A673 (cell line): ENCODE measurements around the gene ADAMTS2. TPM values are rescaled to one million over a fixed set of nuclear protein-coding genes. Genes with fewer than 3 reads are reported as not detected.

Experiments
- BruUV-seq: library from RNA; stranded (reverse); fragments of 400-500 nt; replicated peaks from 2 replicates; lab custom pipeline; 2021; lab: Mats Ljungman, UMichigan
- CTCF ChIA-PET: fragments of 300-600 bp; sonication (Branson Sonifier 250); formaldehyde crosslinking; loops from one replicate; lab custom pipeline; 2022; ENCODE audit warnings: antibody characterized with exemption; lab: Charles Lee
- POLR2A ChIA-PET: fragments of 300-600 bp; sonication (Branson Sonifier 250); formaldehyde crosslinking; loops from one replicate; lab custom pipeline; 2022; ENCODE audit warnings: antibody characterized with exemption; ENCODE audit not compliant: low non-redundant PET; lab: Charles Lee
- DNase-seq: peaks from one replicate; pipeline ENCODE4 v3.0.0-alpha.2; 2015; ENCODE audit warnings: low spot score
- H3K27ac ChIP-seq: fragments of 200-600 bp; sonication (generic); 2 replicates; pipeline ENCODE4 v1.5.1; 2016; ENCODE audit warnings: mixed run types, low read depth, mild to moderate bottlenecking, mixed read lengths, antibody characterized with exemption, low read length; ENCODE audit not compliant: poor library complexity, severe bottlenecking
- H3K27me3 ChIP-seq: fragments of 200-600 bp; sonication (generic); replicated peaks from 2 replicates; pipeline ENCODE4 v1.6.1; 2017; ENCODE audit warnings: mixed run types, low read depth, mild to moderate bottlenecking, mixed read lengths, antibody characterized with exemption, low read length; ENCODE audit not compliant: insufficient read depth, poor library complexity
- H3K36me3 ChIP-seq: fragments of 200-600 bp; sonication (generic); 2 replicates; pipeline ENCODE4 v1.6.1; 2016; ENCODE audit warnings: mixed run types, mild to moderate bottlenecking, mixed read lengths, antibody characterized with exemption, low read length; ENCODE audit not compliant: insufficient read depth, poor library complexity, severe bottlenecking
- H3K4me1 ChIP-seq: fragments of 200-600 bp; sonication (generic); 2 replicates; pipeline ENCODE4 v1.6.1; 2017; ENCODE audit warnings: mixed run types, mild to moderate bottlenecking, mixed read lengths, antibody characterized with exemption, low read length; ENCODE audit not compliant: insufficient read depth, poor library complexity, severe bottlenecking
- H3K4me3 ChIP-seq: fragments of 200-600 bp; sonication (generic); 2 replicates; pipeline ENCODE4 v1.5.1; 2016; ENCODE audit warnings: low read depth, mixed run types, mild to moderate bottlenecking, mixed read lengths, low read length; ENCODE audit not compliant: poor library complexity, severe bottlenecking
- H3K9me3 ChIP-seq: fragments of 200-600 bp; sonication (generic); 2 replicates; pipeline ENCODE4 v1.6.1; 2016; ENCODE audit warnings: mixed run types, low read depth, mild to moderate bottlenecking, mixed read lengths, antibody characterized with exemption, low read length; ENCODE audit not compliant: poor library complexity, severe bottlenecking
- EZH2 ChIP-seq: fragments of 200-600 bp; sonication (generic); IDR thresholded peaks from 2 replicates; pipeline ENCODE4 v1.6.1; 2017; ENCODE audit warnings: borderline replicate concordance, low read depth, mild to moderate bottlenecking, mixed read lengths, antibody characterized with exemption, low read length; ENCODE audit not compliant: poor library complexity, severe bottlenecking
- intact Hi-C: fragments of 100-400 bp; cut with micrococcal nuclease; formaldehyde crosslinking; loops from one replicate; pipeline ENCODE4 v1.10.0; 2022; ENCODE audit not compliant: unreplicated experiment
- total RNA-seq: library from RNA; stranded (reverse); gene quantifications from 2 replicates; pipeline ENCODE4 v1.2.3, GENCODE V29; 2021
- TF ChIP-seq, protein P1 (sequence below): fragments of 300-800, 200-600 bp; sonication (generic); conservative IDR thresholded peaks from 2 replicates; pipeline ENCODE4 v1.5.1; 2017; ENCODE audit warnings: low read depth, mild to moderate bottlenecking, antibody characterized with exemption, low read length, moderate library complexity, mixed read lengths

Gene ADAMTS2
- total RNA-seq, 1 experiment from 2014 or later: 0.39 TPM

DNA sequence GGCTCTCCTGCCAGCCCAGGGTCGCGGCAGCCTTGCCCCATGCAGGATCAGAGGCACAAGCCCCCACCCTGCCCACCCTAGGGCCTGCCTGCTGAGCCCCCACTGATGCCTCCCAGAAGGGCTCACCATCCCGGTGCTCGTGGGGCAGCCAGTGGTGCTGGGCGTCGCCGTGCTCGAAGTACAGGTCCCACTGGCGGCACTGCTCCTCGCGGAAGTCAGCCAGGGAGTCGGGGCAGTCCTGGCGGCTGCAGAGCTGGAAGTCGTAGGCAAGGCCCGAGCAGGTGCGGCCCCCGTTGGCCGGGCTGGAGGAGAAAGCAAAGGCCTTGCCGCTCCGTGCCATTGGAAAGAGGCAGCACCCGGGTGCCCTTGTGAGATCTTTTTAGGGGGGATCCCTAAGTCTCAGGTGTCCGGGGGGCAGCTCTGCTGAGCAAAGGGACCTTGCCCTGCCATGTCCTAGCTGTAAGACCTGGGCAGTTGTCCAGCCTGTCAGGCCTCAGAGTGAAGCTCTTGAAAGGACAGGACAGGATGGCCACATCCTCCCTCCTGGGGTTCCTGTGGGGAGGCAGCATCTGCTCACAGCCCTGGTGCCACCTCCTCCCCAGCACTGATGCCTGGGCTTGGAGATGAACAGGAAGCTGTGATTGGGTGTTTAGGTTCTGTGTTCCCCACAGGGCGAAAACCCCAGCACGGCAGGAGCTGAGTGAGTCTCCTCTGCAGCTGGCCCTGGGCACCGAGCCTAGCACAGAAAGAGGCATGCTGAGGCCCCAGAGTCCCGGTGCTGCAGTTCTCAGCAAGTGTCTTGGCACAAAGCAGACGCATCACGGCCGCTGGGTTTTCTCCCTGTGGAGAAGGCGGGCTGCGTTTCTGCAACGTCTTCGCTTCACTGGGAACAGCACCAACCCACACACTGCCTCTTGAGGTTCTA is 207.4 kb downstream of the ADAMTS2 start:
- CTCF ChIA-PET: no interaction called here
- no peak overlapping the region for H3K27ac ChIP-seq
- no peaks in the 10 kb centered on the region for H3K9me3 ChIP-seq
- no TSS peak for BruUV-seq
- POLR2A ChIA-PET: no interaction called here
- no peak overlapping the region for H3K4me3 ChIP-seq
- H3K36me3 ChIP-seq: no peaks in the 10 kb centered on the region
- TF ChIP-seq, protein P1, sequence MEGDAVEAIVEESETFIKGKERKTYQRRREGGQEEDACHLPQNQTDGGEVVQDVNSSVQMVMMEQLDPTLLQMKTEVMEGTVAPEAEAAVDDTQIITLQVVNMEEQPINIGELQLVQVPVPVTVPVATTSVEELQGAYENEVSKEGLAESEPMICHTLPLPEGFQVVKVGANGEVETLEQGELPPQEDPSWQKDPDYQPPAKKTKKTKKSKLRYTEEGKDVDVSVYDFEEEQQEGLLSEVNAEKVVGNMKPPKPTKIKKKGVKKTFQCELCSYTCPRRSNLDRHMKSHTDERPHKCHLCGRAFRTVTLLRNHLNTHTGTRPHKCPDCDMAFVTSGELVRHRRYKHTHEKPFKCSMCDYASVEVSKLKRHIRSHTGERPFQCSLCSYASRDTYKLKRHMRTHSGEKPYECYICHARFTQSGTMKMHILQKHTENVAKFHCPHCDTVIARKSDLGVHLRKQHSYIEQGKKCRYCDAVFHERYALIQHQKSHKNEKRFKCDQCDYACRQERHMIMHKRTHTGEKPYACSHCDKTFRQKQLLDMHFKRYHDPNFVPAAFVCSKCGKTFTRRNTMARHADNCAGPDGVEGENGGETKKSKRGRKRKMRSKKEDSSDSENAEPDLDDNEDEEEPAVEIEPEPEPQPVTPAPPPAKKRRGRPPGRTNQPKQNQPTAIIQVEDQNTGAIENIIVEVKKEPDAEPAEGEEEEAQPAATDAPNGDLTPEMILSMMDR: no peak
- TF ChIP-seq EZH2: no peak
- intact Hi-C loops: no loop called here
- DNase-seq: no peak
- no peaks in the 10 kb centered on the region for H3K27me3 ChIP-seq
- H3K4me1 ChIP-seq: no peaks in the 10 kb centered on the region

DNA sequence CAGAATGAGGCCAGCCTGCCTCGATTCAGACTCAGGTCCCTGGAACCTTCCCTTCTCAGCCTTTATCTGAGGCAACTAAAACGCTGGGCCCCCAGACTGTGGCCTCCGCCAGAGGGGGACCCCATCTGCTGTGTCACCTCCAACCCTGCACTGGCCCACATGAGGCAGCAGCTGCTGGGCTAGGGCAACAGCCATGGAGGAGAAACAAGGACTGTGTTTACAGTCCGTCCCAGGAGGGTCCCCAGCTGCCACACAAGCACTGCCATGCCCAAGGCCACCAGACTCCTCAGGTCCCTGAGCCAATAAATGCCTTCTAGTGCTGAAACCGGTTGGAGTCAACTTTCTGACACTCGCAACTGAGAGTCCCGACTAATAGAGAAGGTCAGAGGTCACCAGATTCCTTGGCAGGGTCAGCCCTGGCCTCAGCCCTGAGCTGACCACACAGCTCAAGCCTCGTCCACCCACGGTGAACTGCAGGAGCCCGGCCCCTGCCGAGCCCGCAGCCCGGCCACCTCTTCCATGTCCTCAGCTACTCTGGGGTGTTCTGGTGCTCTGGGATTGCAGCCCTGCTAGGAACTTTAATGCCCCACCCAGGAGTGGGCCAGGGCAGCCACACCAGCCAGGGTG is 208.1 kb downstream of the ADAMTS2 start:
- TF ChIP-seq, protein P1: no peak
- no peak for TF ChIP-seq EZH2
- BruUV-seq: no TSS peak
- DNase-seq: no peak
- Histone ChIP-seq H3K27ac (no peak overlapping the region), H3K36me3 (no peaks in the 10 kb centered on the region), H3K9me3 (no peaks in the 10 kb centered on the region), H3K4me3 (no peak overlapping the region), H3K27me3 (no peaks in the 10 kb centered on the region), H3K4me1 (no peaks in the 10 kb centered on the region)
- ChIA-PET POLR2A (no interaction called here), CTCF (no interaction called here)
- intact Hi-C loops: no loop called here

DNA sequence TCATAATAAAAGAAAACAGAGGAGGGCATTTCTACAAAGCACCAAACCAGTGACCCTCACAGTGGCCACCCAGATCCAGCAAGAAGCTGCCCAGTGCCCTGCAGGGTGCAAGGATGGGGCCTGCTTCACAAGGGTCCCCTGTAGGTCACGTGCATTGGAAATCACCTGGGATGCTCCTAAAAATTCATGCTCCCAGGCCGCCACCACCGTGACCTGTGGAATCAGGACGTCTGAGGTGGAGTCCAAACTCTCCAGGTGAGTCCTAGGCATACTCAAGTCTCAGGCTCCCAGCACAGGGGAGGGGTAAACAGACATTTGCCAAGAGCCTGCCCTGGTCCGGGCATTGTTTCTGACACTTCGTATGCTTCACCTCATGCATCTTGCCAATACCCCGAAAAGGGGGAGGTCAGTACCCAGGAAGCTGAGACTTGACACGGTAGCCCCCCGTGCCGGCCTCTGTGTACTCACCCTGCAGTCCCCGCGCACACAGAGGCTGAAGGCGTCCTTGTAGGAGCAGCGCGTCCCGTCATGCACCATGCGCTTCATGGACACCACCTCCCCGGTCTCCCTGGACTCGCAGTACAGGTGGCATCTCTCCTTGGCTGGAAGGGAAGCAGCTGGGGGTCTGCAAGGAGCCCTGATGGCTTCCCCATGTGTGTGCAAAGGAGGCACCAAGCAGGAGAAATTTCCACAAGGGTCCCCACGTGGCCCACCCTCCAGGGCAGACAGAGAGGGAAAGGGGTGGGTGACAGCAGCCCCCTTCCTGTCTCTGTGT is 209.6 kb downstream of the ADAMTS2 start:
- ChIA-PET POLR2A (no interaction called here), CTCF (no interaction called here)
- no peak for DNase-seq
- H3K36me3 ChIP-seq: no peaks in the 10 kb centered on the region
- no TSS peak for BruUV-seq
- no peak overlapping the region for H3K27ac ChIP-seq
- intact Hi-C loops: no loop called here
- no peaks in the 10 kb centered on the region for H3K9me3 ChIP-seq
- no peaks in the 10 kb centered on the region for H3K27me3 ChIP-seq
- H3K4me3 ChIP-seq: no peak overlapping the region
- TF ChIP-seq EZH2: no peak
- TF ChIP-seq, protein P1: no peak
- H3K4me1 ChIP-seq: no peaks in the 10 kb centered on the region
